Thyroid gland (tissue), 4 donors: ENCODE data around the gene OBP2B.

Source experiments
- POLR2A ChIP-seq, 2 donors: fragments of 450-650 bp; IDR thresholded peaks; one replicate each; pipeline ENCODE4 v1.6.1; 2017; ENCODE audit warnings: antibody characterized with exemption in 2 of 2, mild to moderate bottlenecking in 2 of 2, moderate library complexity in 1 of 2
- TF ChIP-seq, protein P1 (sequence below), 6 experiments: fragments of 200-600 bp in 3 of 6; fragments of 450-650 bp in 3 of 6; sonication (generic) in 3 of 6; IDR thresholded peaks; one replicate each; pipeline ENCODE4 v1.5.1; 2016 to 2019; ENCODE audit warnings: antibody characterized with exemption in 6 of 6, mild to moderate bottlenecking in 2 of 6, inconsistent platforms in 1 of 6, moderate library complexity in 1 of 6

GRCh38 chr9:133246991-133247390, 37.9 kb upstream of the OBP2B start:
- TF ChIP-seq, protein P1, sequence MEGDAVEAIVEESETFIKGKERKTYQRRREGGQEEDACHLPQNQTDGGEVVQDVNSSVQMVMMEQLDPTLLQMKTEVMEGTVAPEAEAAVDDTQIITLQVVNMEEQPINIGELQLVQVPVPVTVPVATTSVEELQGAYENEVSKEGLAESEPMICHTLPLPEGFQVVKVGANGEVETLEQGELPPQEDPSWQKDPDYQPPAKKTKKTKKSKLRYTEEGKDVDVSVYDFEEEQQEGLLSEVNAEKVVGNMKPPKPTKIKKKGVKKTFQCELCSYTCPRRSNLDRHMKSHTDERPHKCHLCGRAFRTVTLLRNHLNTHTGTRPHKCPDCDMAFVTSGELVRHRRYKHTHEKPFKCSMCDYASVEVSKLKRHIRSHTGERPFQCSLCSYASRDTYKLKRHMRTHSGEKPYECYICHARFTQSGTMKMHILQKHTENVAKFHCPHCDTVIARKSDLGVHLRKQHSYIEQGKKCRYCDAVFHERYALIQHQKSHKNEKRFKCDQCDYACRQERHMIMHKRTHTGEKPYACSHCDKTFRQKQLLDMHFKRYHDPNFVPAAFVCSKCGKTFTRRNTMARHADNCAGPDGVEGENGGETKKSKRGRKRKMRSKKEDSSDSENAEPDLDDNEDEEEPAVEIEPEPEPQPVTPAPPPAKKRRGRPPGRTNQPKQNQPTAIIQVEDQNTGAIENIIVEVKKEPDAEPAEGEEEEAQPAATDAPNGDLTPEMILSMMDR (IDR thresholded peaks at IDR 0.05): no peak
- no peak for TF ChIP-seq POLR2A (IDR thresholded peaks at IDR 0.05)
